ENCODE results near the gene CLDND1.

CLDND1 gene

GRCh38 chr3:98556164-98557130 is 33.7 kb upstream of the CLDND1 start:
- ATAC-seq = no peak
- TF ChIP-seq CSDC2 (CRISPR knock-in tag; IDR thresholded peaks at IDR 0.05) (no peak), TCF4 (CRISPR knock-in tag; IDR thresholded peaks at IDR 0.05; ENCODE audit: borderline replicate concordance) (no peak), ZNF70 (CRISPR knock-in tag; IDR thresholded peaks at IDR 0.05) (no peak), ZNF565 (CRISPR knock-in tag; conservative IDR thresholded peaks at IDR 0.05; ENCODE audit: low read depth) (no peak), TOX (CRISPR knock-in tag; IDR thresholded peaks at IDR 0.05; ENCODE audit: borderline replicate concordance) (no peak), OSR1 (CRISPR knock-in tag; IDR thresholded peaks at IDR 0.05) (no peak), CREB5 (CRISPR knock-in tag; IDR thresholded peaks at IDR 0.05; ENCODE audit: low read depth) (no peak), SNAI2 (CRISPR knock-in tag; IDR thresholded peaks at IDR 0.05) (no peak), TSHZ2 (CRISPR knock-in tag; IDR thresholded peaks at IDR 0.05) (no peak), ZNF8 (CRISPR knock-in tag; IDR thresholded peaks at IDR 0.05) (no peak), CSRNP3 (CRISPR knock-in tag; IDR thresholded peaks at IDR 0.05) (no peak), ZFP30 (CRISPR knock-in tag; IDR thresholded peaks at IDR 0.05) (no peak), BACH2 (CRISPR knock-in tag; IDR thresholded peaks at IDR 0.05; ENCODE audit: borderline replicate concordance) (no peak)

GRCh38 chr3:98555025-98555379 is 32.3 kb upstream of the CLDND1 start:
- ATAC-seq = no peak
- TF ChIP-seq CREB5 (CRISPR knock-in tag; IDR thresholded peaks at IDR 0.05; ENCODE audit: low read depth) (no peak), GLIS3 (CRISPR knock-in tag; IDR thresholded peaks at IDR 0.05) (no peak), ZFP30 (CRISPR knock-in tag; IDR thresholded peaks at IDR 0.05) (no peak), ZNF8 (CRISPR knock-in tag; IDR thresholded peaks at IDR 0.05) (no peak), ISL1 (CRISPR knock-in tag; IDR thresholded peaks at IDR 0.05) (no peak), ZNF565 (CRISPR knock-in tag; conservative IDR thresholded peaks at IDR 0.05; ENCODE audit: low read depth) (no peak)

- ATAC-seq = no peak
Measured at GRCh38 chr3:98554580-98554979, 31.9 kb upstream of the CLDND1 start.

More at GRCh38 chr3:98554580-98554979, 31.9 kb upstream of the CLDND1 start:
- TF ChIP-seq ZNF8 (CRISPR knock-in tag; IDR thresholded peaks at IDR 0.05) (no peak), BACH2 (CRISPR knock-in tag; IDR thresholded peaks at IDR 0.05; ENCODE audit: borderline replicate concordance) (no peak), TSHZ2 (CRISPR knock-in tag; IDR thresholded peaks at IDR 0.05) (no peak), SNAI2 (CRISPR knock-in tag; IDR thresholded peaks at IDR 0.05) (no peak), CSDC2 (CRISPR knock-in tag; IDR thresholded peaks at IDR 0.05) (no peak), ZNF565 (CRISPR knock-in tag; conservative IDR thresholded peaks at IDR 0.05; ENCODE audit: low read depth) (no peak), PATZ1 (CRISPR knock-in tag; IDR thresholded peaks at IDR 0.05; ENCODE audit: borderline replicate concordance) (no peak), TCF4 (CRISPR knock-in tag; IDR thresholded peaks at IDR 0.05; ENCODE audit: borderline replicate concordance) (no peak), RARB (CRISPR knock-in tag; IDR thresholded peaks at IDR 0.05) (no peak), ZFP3 (CRISPR knock-in tag; IDR thresholded peaks at IDR 0.05) (no peak), GLIS3 (CRISPR knock-in tag; IDR thresholded peaks at IDR 0.05) (no peak), ISL1 (CRISPR knock-in tag; IDR thresholded peaks at IDR 0.05) (no peak), TOX (CRISPR knock-in tag; IDR thresholded peaks at IDR 0.05; ENCODE audit: borderline replicate concordance) (no peak)

Measured in SK-N-SH treated with all-trans-retinoic acid at 6 μM for 48 hours (cell line).